Heart left ventricle (tissue), 16 donors: ENCODE results near the gene PXK. TPM values are rescaled to one million over a fixed set of nuclear protein-coding genes. Genes with fewer than 3 reads are reported as not detected.

Experiments
- ATAC-seq, 4 donors: fragments of 200-7000 bp; cut with Tn5 transposase; one replicate each; pipeline ENCODE4 v1.9.1; 2020 to 2022; ENCODE audit warnings: moderate library complexity in 4 of 4, mild to moderate bottlenecking in 3 of 4, moderate number of reproducible peaks in 1 of 4
- DNase-seq, 5 donors: peaks; one replicate each; pipeline ENCODE4 v3.0.0-alpha.2; 2020
- H3K27ac ChIP-seq, 12 donors: fragments of 200-600 bp; sonication (generic) in 4 of 12; one replicate each; pipeline versions ENCODE4 v1.5.0 to v1.8.0; 2016 to 2022; ENCODE audit warnings: mild to moderate bottlenecking in 2 of 12
- H3K27me3 ChIP-seq, 9 donors: fragments of 200-600 bp; sonication (generic) in 2 of 9; one replicate each; pipeline versions ENCODE4 v1.5.1 to v1.8.0; 2016 to 2022; ENCODE audit warnings: mild to moderate bottlenecking in 3 of 9
- H3K36me3 ChIP-seq, 9 donors: fragments of 200-600 bp; sonication (generic) in 2 of 9; one replicate each; pipeline versions ENCODE4 v1.5.0 to v1.8.0; 2018 to 2022; ENCODE audit warnings: mild to moderate bottlenecking in 2 of 9
- H3K4me1 ChIP-seq, 12 donors: fragments of 200-600 bp; sonication (generic) in 4 of 12; one replicate each; pipeline versions ENCODE4 v1.5.0 to v1.8.0; 2016 to 2022; ENCODE audit warnings: mild to moderate bottlenecking in 3 of 12
- H3K4me3 ChIP-seq, 12 donors: fragments of 200-600 bp; sonication (generic) in 4 of 12; one replicate each; pipeline versions ENCODE4 v1.5.0 to v1.8.0; 2017 to 2022; ENCODE audit warnings: mild to moderate bottlenecking in 9 of 12, moderate library complexity in 4 of 12
- H3K9me3 ChIP-seq, 12 donors: fragments of 200-600 bp; sonication (generic) in 4 of 12; one replicate each; pipeline versions ENCODE4 v1.5.0 to v1.8.0; 2016 to 2022; ENCODE audit warnings: mild to moderate bottlenecking in 1 of 12
- CTCF ChIP-seq, 12 donors: fragments of 200-600 bp; sonication (generic) in 4 of 12; IDR thresholded peaks; one replicate each; pipeline versions ENCODE4 v1.5.0 to v1.8.0; 2018 to 2022; ENCODE audit warnings: antibody characterized with exemption in 12 of 12, mild to moderate bottlenecking in 5 of 12
- POLR2A ChIP-seq, 2 donors: fragments of 450-650 bp; IDR thresholded peaks; one replicate each; pipeline ENCODE4 v1.6.1; 2017; ENCODE audit warnings: antibody characterized with exemption in 2 of 2, mild to moderate bottlenecking in 2 of 2, moderate library complexity in 2 of 2
- WGBS, 4 donors: extraction: QIAGEN DNeasy Blood & Tissue Kit in 2 of 4; methylation state at CpG; one replicate each; pipeline versions ENCODE4 v1.1.5 to v1.1.7; 2013 to 2018; 5-methylcytosine and 5-hydroxymethylcytosine counted together
- intact Hi-C, 10 donors: fragments of 100-400 bp; cut with DNase I; formaldehyde crosslinking; loops; one replicate each; pipeline versions ENCODE4 v1.11.1 to v1.14.2; 2022
- polyA plus RNA-seq, 2 donors: library from polyadenylated mRNA; stranded (reverse); fragments of 200-250 nt; gene quantifications; one replicate each; pipeline ENCODE4 v1.2.3, GENCODE V29; 2013
- total RNA-seq, 9 donors: library from RNA; depleted of rRNA in 2 of 9; stranded (reverse); fragments of >200 nt in 2 of 9; fragmentation: NEBNext Ultra II Directional in 3 of 9; extraction: Animal tissue kit (Norgen Biotek cat#: 25700) in 3 of 9; gene quantifications; one replicate each; pipeline versions ENCODE4 v1.1.0 to v1.2.4, GENCODE V29; 2016 to 2023
- donor health status: ischemic (EF 13 %, LVEDD 7.1; RV severe dilation, severe dysfunction).
- donor health status: healthy with polysubstance abuse.
- donor health status: DM: no; HTN: yes; CAD: no.
- donor health status: DM: no; HTN: no; CAD: no.
- donor health status: ischemic (EF 25% LVEDD 6.9; RV normal size, moderate dysfunction).
- donor health status: ischemic (EF 25% LVEDD 5.7; RV mildly dilated, moderate dysfunction).
- donor health status: healthy.
- donor health status: DM: yes; HTN: yes; CAD: no.
- donor health status: ischemic (EF 35%, LVEDD 5.7; RV mildly dilated, moderate dysfunction).
- donor health status: nonischemic (EF 11% LVEDD 7.7; RV severe dilation, severe dysfunction).
- donor health status: DM: yes; HTN: yes; CAD: no.
- donor health status: PGD.
- donor health status: ischemic (EF 29% LVEDD 5.4; RV normal size, mild dysfunction).
- donor health status: nonischemic (EF 23%, LVEDD 6.1; RV moderate dilation, normal function).

Gene PXK
- total and polyA plus RNA-seq, 11 donors = 3.4 to 24.3 (median 12.7) TPM

DNA sequence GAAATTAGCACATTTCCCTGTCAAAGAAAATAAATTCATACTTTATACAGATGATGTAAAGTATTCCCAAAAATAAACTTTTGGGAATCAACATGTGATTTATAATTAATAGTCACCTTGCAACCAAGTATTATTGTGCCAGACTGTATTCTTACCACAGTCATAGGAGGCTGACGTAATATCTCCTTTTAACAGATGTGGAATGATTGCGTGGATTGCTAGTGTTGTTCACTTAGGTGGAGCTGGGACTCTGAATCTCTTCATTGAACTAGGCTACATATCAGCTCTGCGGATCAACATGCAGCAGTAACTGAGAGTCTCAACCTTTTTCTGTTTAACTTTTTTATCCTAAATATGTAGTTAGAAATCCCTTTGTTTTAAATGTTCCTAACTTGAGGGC is 37.2 kb downstream of the PXK start:
- H3K36me3 ChIP-seq = peaks cover 0 to 20% (median 6%) of the 10 kb centered on the region in 9 donors
- DNase-seq (no peak), ATAC-seq (no peak)
- H3K27ac ChIP-seq = no peak overlapping the region
- H3K4me3 ChIP-seq = no peak overlapping the region
- TF ChIP-seq CTCF (IDR thresholded peaks at IDR 0.05) = no peak
- no peak for TF ChIP-seq POLR2A (IDR thresholded peaks at IDR 0.05)
- H3K9me3 ChIP-seq = no peaks in the 10 kb centered on the region
- WGBS, 4 donors = 95 to 97% (median 95%) methylated on average over 3 of the region's 3 CpGs
- H3K4me1 ChIP-seq = peaks cover 0 to 3% (median 0%) of the 10 kb centered on the region in 12 donors
- intact Hi-C loops = no loop called here
- no peaks in the 10 kb centered on the region for H3K27me3 ChIP-seq

DNA sequence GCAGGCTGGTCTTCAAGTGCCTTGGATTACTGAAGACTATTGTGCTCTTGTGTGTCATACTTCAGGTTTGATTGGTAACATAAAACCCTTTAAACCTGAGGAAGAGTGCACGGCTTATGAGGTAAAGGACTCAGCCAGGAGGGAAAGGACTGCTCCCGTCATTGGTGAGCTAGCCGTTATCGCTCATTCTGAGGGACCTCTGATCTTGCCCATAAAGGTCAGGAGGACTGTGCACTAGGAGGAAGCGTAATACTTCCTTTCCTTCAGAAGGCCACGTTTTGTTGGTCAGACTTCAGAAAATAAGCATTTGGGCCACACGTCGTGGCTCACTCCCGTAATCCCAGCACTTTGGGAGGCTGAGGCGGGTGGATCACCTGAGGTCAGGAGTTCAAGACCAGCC is 37.7 kb downstream of the PXK start:
- intact Hi-C loops = no loop called here
- no peak overlapping the region for H3K27ac ChIP-seq
- H3K4me3 ChIP-seq = no peak overlapping the region
- peaks cover 0 to 20% (median 6%) of the 10 kb centered on the region in 9 donors for H3K36me3 ChIP-seq
- H3K27me3 ChIP-seq = no peaks in the 10 kb centered on the region
- no peak for TF ChIP-seq CTCF (IDR thresholded peaks at IDR 0.05)
- TF ChIP-seq POLR2A (IDR thresholded peaks at IDR 0.05) = no peak
- no peak for DNase-seq
- peaks cover 0 to 3% (median 0%) of the 10 kb centered on the region in 12 donors for H3K4me1 ChIP-seq
- H3K9me3 ChIP-seq = no peaks in the 10 kb centered on the region
- no peak for ATAC-seq
- 89 to 97% (median 94%) methylated on average over 10 of the region's 10 CpGs for WGBS, 4 donors

DNA sequence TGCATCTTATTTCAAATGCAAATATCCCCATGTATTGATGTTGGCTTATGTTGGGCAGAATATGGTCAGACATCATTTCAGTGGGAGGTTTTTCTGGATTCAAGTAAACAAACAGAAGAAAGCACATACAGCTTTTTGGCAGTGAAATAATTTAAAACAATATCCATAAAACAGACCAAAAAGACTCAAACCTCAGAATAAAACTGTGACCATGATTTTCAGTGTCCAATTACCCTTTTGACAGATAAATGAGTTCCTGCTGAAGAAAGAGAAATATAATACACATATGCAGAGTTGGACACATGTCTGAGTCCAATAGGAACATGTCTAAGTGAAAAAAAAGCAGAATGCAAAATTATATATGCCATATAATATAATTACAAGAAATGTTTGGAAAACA is 39.1 kb downstream of the PXK start:
- H3K4me3 ChIP-seq = no peak overlapping the region
- intact Hi-C loops = no loop called here
- TF ChIP-seq POLR2A (IDR thresholded peaks at IDR 0.05) = no peak
- TF ChIP-seq CTCF (IDR thresholded peaks at IDR 0.05) = no peak
- H3K36me3 ChIP-seq = peaks cover 0 to 20% (median 6%) of the 10 kb centered on the region in 9 donors
- H3K27me3 ChIP-seq = no peaks in the 10 kb centered on the region
- DNase-seq (no peak), ATAC-seq (no peak)
- H3K27ac ChIP-seq = no peak overlapping the region
- peaks cover 0 to 3% (median 0%) of the 10 kb centered on the region in 12 donors for H3K4me1 ChIP-seq
- no peaks in the 10 kb centered on the region for H3K9me3 ChIP-seq

DNA sequence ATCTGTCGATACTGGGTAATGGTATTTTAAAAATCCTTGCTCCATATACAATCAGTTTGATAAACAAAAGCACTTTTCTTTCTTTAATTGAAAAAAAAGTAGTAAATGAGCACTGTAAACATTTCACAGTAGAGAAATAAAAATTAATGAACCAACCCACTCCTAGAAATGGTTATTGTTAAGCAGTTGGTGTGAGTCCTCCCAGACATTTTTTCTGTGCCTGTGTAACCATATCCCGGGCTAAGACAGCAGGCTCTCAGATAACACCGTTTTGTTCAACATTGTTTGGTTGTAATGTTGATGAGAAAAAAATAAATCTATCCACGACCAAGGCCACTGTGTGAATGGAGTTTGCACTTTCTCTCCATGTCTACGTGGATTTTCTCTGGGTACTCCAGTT is 42.6 kb downstream of the PXK start:
- Histone ChIP-seq H3K9me3 (no peaks in the 10 kb centered on the region), H3K27ac (no peak overlapping the region), H3K4me1 (peaks cover 0 to 3% (median 0%) of the 10 kb centered on the region in 12 donors), H3K36me3 (peaks cover 0 to 8% (median 3%) of the 10 kb centered on the region in 9 donors), H3K27me3 (no peaks in the 10 kb centered on the region), H3K4me3 (no peak overlapping the region)
- no peak for TF ChIP-seq CTCF (IDR thresholded peaks at IDR 0.05)
- TF ChIP-seq POLR2A (IDR thresholded peaks at IDR 0.05) = no peak
- intact Hi-C loops = no loop called here
- ATAC-seq (no peak), DNase-seq (no peak)
- 75 to 84% (median 80%) methylated on average over 5 of the region's 5 CpGs for WGBS, 4 donors
